ENCODE measurements around the gene BTN3A1.

DNA sequence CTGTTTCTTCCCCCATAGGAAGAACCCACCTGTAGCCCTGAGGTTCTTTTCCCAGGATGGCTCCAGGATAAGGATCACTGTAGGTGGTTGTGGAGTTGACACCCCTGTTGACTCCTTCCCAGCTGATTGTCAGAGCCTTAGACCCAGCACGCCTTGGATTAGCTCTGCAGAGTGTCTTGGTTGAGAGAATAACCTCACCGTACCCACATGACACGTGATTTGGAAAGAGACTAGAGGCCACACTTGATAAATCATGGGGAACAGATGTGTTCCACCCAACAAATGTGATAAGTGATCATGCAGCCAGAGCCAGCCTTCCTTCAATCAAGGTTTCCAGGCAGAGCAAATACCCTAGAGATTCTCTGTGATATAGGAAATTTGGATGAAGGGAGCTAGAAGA lies 12.2 kb downstream of the BTN3A1 start:
- TF ChIP-seq, protein P1, sequence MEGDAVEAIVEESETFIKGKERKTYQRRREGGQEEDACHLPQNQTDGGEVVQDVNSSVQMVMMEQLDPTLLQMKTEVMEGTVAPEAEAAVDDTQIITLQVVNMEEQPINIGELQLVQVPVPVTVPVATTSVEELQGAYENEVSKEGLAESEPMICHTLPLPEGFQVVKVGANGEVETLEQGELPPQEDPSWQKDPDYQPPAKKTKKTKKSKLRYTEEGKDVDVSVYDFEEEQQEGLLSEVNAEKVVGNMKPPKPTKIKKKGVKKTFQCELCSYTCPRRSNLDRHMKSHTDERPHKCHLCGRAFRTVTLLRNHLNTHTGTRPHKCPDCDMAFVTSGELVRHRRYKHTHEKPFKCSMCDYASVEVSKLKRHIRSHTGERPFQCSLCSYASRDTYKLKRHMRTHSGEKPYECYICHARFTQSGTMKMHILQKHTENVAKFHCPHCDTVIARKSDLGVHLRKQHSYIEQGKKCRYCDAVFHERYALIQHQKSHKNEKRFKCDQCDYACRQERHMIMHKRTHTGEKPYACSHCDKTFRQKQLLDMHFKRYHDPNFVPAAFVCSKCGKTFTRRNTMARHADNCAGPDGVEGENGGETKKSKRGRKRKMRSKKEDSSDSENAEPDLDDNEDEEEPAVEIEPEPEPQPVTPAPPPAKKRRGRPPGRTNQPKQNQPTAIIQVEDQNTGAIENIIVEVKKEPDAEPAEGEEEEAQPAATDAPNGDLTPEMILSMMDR (IDR thresholded peaks at IDR 0.05; ENCODE audit: low read depth, low read length) = no peak
- no peak for TF ChIP-seq POLR2A (IDR thresholded peaks at IDR 0.05; ENCODE audit: extremely low read depth, insufficient read length)
- TF ChIP-seq, protein P2, sequence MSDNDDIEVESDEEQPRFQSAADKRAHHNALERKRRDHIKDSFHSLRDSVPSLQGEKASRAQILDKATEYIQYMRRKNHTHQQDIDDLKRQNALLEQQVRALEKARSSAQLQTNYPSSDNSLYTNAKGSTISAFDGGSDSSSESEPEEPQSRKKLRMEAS (IDR thresholded peaks at IDR 0.05; ENCODE audit: low read depth, low read length) = no peak

All from NB4 (cell line).